GM21723 (cell line): Measurements from ENCODE around the gene SENP8.

Experiments
- ATAC-seq: cut with Tn5 transposase; IDR thresholded peaks from one replicate; pipeline ENCODE4 v1.9.1; 2021; ENCODE audit warnings: mild to moderate bottlenecking, moderate library complexity; ENCODE audit not compliant: unreplicated experiment

SENP8 gene

GRCh38 chr15:72173864-72174550, 55.8 kb downstream of the SENP8 start:
- ATAC-seq, result no peak

DNA sequence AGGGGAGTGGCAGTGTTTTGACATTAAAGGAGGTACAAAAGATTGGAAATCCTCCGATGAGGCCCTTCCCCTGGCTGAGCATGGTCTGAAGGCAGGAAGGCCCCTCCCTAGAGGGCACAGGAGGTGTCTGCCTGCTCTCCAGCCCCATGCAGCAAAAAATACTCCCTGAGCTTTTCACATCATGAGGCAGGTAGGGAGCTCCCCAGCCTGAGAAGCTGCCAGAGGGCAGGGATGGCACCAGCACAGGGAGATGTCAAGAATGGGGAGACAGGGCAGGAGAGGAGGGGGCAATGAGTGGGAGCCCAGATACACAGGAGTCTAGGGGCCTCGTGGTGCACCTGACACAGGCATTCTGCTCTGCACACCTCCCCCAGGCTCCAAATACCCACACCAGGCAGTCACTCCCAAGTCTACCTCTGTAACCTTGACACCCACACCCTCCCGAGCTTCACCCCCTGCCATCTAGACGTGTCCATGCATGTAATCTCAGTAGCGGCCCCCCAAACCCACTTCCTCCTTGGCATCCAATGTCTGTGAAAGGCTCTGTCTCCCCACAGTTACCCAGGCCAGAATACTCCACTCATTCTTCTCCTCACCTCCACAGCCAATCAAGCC, 56.5 kb downstream of the SENP8 start:
- ATAC-seq, result no peak

DNA sequence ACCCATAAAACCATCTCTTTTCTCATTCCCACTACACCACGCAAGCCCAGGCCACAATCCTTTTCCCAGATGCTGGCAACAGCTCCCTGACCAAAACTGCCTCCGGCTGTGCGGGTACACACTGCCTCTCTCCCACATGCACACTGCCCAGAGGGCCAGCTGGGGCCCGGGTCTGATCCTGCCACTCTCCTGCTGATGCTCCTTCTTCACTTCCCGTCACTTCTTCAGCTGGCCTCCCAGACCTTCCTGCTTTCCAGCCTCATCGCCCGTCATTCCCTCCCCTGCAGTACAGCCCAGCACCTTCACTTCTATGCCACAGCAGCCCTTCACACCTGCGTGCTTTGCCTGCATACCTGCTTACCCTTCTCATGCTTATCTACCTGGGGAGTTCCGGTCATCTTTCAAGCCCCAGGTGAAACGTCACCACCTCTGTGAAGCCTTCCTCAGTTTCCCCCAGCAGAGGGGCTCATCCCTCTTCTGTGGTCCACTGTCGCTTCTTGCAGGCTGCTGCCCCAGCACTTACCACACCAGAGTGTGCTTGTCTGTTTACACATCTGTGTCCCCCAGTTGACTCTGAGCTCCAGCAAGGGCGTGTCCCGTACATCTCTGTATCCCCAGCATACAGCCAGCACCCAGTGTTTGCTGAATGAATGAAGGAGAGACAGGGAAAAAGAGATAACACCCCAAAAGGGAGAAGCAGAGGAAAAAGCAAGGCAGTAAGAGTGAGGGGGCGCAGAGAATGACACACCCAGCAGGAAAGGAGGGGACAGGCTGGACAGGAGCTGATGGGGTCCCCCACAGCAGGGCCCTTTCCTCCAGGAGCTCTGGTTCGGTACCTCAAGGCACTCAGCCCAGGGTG, 57.2 kb downstream of the SENP8 start:
- no peak for ATAC-seq

DNA sequence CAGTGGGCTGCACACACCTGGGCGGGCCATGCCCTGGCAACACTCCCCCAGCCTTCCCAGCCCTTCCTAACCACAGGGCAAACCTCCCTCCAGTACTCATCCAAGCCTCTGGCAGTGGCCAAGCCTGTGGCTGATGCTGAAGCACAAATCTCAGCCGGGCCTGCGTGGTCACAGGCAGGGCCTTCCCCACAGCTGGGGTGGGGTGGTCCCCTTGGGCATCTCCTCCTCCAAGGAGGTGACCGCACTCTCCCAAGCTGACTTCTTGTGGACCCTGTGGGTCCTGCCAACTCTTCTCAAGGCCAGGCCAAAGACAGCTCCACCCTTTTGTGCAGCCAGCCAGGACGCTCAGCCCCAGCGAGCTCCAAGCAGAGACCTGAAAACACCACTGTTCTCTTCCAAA, 58.0 kb downstream of the SENP8 start:
- no peak for ATAC-seq

DNA sequence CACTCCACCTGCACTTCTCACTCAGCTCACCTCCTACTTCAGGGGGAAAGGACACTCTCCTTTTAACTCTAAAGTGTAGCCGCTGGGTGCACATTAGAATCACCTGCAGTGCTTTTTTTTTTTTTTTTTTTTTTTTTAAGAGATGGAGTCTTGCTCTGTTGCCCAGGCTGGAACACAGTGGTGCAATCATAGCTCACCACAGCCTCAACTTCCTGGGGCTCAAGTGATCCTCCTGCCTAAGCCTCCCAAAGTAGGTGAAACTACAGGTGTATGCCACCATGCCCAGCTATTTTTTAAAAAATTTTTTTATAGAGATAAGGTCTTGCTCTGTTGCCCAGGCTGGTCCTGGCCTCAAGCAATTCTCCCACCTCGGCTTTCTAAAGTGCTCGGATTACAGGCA, 58.5 kb downstream of the SENP8 start:
- ATAC-seq, result no peak

GRCh38 chr15:72178976-72179585, 60.9 kb downstream of the SENP8 start:
- ATAC-seq, result no peak

DNA sequence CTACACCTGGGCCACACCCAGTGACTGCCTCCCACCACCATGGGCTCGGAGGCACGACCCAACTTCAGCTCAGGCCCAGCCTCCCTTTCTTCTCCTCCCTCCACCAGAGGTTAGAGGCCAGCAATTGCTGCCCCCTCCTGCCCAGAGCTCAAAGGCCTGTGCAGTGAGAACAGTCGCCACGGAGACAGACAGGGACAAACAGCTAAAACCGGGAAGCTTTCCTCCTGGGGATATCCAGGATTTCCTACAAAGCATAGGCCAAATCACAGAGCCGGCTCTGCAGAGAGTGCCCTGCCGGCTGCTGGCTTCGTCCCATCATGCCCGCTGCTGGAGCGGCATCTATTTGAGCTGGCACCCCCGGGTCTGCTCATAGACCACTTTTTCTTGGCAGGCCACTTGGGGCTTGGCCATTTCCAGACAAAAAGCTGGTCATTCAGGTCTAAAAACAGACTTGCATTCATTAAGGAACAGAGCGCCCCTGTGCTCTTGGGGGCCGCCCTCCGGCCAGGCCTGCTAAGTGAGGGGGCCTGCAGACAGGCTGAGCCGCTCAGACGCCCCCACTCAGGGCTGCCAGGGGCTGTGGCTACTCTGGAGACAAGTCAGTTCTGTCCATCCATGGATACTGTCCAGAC, 61.9 kb downstream of the SENP8 start:
- ATAC-seq, result no peak

GRCh38 chr15:72180761-72181324, 62.6 kb downstream of the SENP8 start:
- ATAC-seq, result no peak

- no peak for ATAC-seq
These were observed 64.0 kb downstream of the SENP8 start for GRCh38 chr15:72182244-72182643.

DNA sequence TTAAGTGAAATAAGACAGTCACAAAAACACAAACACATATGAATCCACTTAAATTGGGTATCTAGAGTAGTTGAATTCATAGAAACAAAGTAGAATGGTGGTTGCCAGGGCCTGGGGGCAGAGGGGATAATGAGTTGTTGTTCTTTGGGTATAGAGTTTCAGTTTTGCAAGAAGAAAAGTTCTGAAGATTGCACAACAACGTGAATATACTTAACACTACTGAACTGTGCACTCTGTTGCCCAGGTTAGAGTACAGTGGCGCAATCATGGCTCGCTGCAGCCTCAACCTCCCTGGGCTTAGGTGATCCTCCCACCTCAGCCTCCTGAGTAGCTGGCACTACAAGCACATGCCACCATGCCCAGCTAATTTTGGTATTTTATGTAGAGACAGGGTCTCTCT, 64.5 kb downstream of the SENP8 start:
- no peak for ATAC-seq

GRCh38 chr15:72183781-72184164, 65.6 kb downstream of the SENP8 start:
- no peak for ATAC-seq

GRCh38 chr15:72184165-72184811, 66.1 kb downstream of the SENP8 start:
- ATAC-seq, result no peak

DNA sequence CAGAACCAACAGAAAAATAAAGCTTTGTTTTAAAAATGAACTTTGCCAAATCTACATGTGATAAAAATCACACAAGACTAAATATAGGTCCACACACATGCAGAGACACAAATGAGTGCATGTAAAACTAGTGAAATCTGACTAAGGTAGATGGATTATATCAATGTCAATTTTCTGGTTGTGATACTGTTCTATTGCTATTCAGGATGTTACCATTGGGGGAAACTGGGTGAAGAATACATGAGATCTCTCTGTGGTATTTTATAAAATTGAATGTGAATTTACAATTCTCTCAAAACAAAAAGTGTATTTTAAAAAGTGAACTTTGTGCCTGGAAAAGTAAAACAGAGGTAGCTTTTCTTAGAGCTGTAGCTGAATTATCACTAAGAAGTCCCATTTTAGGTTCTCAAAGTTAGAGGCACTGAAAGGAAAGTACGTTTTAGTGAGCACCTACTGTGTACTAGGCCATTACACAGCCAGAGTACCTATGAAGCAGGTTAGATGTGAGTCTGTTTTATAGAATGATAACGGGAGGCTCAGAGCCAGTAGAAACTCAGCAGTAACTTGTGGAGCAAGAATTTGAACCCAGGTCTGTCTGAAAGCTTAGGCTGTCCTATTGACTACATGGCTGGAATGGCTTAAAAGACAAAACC, 71.2 kb downstream of the SENP8 start:
- no peak for ATAC-seq

DNA sequence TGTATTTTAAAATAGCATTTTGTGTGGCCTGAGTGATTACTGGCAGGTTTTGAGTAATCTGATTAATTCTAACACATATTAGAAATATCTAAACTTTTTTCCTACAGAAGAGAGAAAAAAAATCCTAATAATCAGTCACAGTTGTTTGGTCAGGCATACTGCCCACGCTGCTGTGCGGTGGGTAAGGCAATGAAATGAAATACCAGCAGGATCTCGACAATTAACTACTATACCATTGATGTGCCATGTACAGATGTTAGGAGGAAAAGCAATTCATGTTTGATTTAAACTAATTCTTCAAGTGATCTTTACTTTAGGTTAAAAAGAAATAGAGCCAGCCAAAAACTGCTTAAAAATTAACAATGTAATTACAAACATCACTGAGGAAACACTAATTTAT, 74.2 kb downstream of the SENP8 start:
- no peak for ATAC-seq
